H1 (cell line): Measurements from ENCODE around the gene MYO18A. TPM values are rescaled to one million over a fixed set of nuclear protein-coding genes. Genes with fewer than 3 reads are reported as not detected.

Experiments
- BCL11A ChIP-seq, 2 experiments: IDR thresholded peaks; one replicate each; pipeline ENCODE4 v1.6.1; 2011; ENCODE audit warnings: low read depth in 2 of 2, low read length in 2 of 2, mild to moderate bottlenecking in 2 of 2
- KDM5A ChIP-seq: fragments of 200-600 bp; IDR thresholded peaks from 2 replicates; pipeline ENCODE4 v1.7.1; 2012; ENCODE audit warnings: mild to moderate bottlenecking, low read length, inconsistent platforms, mixed read lengths
- SIRT6 ChIP-seq: IDR thresholded peaks from one replicate; pipeline ENCODE4 v1.7.1; 2012; ENCODE audit warnings: low read length, inconsistent platforms
- polyA plus RNA-seq, 7 experiments: library from polyadenylated mRNA; depleted of rRNA in 3 of 7; stranded (reverse) in 5 of 7; unstranded in 2 of 7; fragments of >200 nt in 5 of 7; fragments of 200-250 nt in 2 of 7; gene quantifications; 1 replicate in 5 of 7; 2 replicates in 1 of 7; 4 replicates in 1 of 7; pipeline versions ENCODE4 v1.2.1 to v1.2.3, GENCODE V29; 2011 to 2013; ENCODE audit warnings: missing spikeins in 2 of 7, mixed read lengths in 2 of 7
- total RNA-seq: library from RNA; stranded (reverse); fragmentation: NEBNext Ultra II Directional; extraction: Animal tissue kit (Norgen Biotek cat#: 25700); gene quantifications from 2 replicates; pipeline ENCODE4 v1.2.1, GENCODE V29; 2021

Gene MYO18A
- total and polyA plus RNA-seq, 2 of the 8 experiments (the other 6 are each of a cell fraction or from before 2014, with no cell fraction given): 7.6 to 43.8 TPM

DNA sequence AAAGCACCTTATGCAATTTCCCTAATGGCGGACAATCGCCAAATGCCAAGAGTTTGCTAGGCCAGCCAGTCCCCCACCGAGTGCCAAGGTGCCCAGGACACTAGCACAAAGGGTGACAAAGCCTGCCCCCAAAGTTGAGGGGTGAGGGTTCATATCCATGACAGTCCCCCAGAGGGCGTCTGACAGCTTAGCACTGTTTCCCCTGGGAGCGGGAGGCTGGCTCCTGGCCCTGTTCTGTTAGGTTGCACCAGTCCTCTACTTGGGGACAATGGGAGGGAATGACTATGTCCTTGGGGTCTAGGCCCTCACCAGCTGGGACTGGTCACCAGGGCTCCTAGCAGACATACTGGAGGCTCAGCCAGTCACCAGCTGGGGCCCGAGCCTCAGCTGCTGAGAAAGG is 66.9 kb downstream of the MYO18A start (continued):
- TF ChIP-seq KDM5A: no peak
- TF ChIP-seq SIRT6: no peak
- TF ChIP-seq BCL11A (IDR thresholded peaks at IDR 0.05; ENCODE audit: low read depth in 2 of 2, low read length in 2 of 2): no peak
